Glutamatergic neuron (in vitro differentiated cells): ENCODE data around the gene NR2F1-AS1. TPM values are rescaled to one million over a fixed set of nuclear protein-coding genes. Genes with fewer than 3 reads are reported as not detected.
"Not testable (repeated sequence)": the region's sequence is repeated elsewhere in the genome, so short reads cannot be mapped to it uniquely, and the experiment has no call there.

Experiments
- DNase-seq: peaks from one replicate; pipeline ENCODE4 v3.0.0; 2022
- H3K27ac Mint-ChIP-seq: one replicate; pipeline ENCODE4 v1.8.0; 2020; ENCODE audit warnings: mild to moderate bottlenecking, mixed read lengths, inconsistent platforms; ENCODE audit not compliant: unreplicated experiment
- H3K27me3 Mint-ChIP-seq: one replicate; pipeline ENCODE4 v1.8.0; 2020; ENCODE audit warnings: mild to moderate bottlenecking, moderate library complexity, mixed read lengths, inconsistent platforms; ENCODE audit not compliant: unreplicated experiment
- H3K36me3 Mint-ChIP-seq: one replicate; pipeline ENCODE4 v1.8.0; 2020; ENCODE audit warnings: mild to moderate bottlenecking, mixed read lengths, inconsistent platforms; ENCODE audit not compliant: unreplicated experiment
- H3K4me1 Mint-ChIP-seq: one replicate; pipeline ENCODE4 v1.8.0; 2020; ENCODE audit warnings: mild to moderate bottlenecking, low read depth, mixed read lengths, inconsistent platforms; ENCODE audit not compliant: unreplicated experiment
- H3K4me3 Mint-ChIP-seq: one replicate; pipeline ENCODE4 v1.8.0; 2020; ENCODE audit warnings: mild to moderate bottlenecking, mixed read lengths, inconsistent platforms; ENCODE audit not compliant: unreplicated experiment
- H3K9me3 Mint-ChIP-seq: one replicate; pipeline ENCODE4 v1.8.0; 2020; ENCODE audit warnings: mild to moderate bottlenecking, moderate library complexity, mixed read lengths, inconsistent platforms; ENCODE audit not compliant: unreplicated experiment
- CTCF ChIP-seq: fragments of 200-600 bp; sonication (generic); IDR thresholded peaks from one replicate; pipeline ENCODE4 v1.5.0; 2021; ENCODE audit not compliant: partially characterized antibody, unreplicated experiment
- total RNA-seq: library from RNA; stranded (reverse); fragmentation: NEBNext Ultra II Directional; extraction: Animal tissue kit (Norgen Biotek cat#: 25700); gene quantifications from one replicate; pipeline ENCODE4 v1.2.1, GENCODE V29; 2021; ENCODE audit not compliant: unreplicated experiment

NR2F1-AS1 gene
- total RNA-seq, 1 donor from 2014 or later, result 0.39 TPM

- no peak for TF ChIP-seq CTCF
- no peak for DNase-seq
- H3K27me3 Mint-ChIP-seq, result no peaks in the 10 kb centered on the region
- no peaks in the 10 kb centered on the region for H3K36me3 Mint-ChIP-seq
- no peaks in the 10 kb centered on the region for H3K9me3 Mint-ChIP-seq
- H3K4me3 Mint-ChIP-seq, result no peak overlapping the region
- H3K27ac Mint-ChIP-seq, result no peak overlapping the region
- no peaks in the 10 kb centered on the region for H3K4me1 Mint-ChIP-seq
These were observed 70.2 kb downstream of the NR2F1-AS1 start for GRCh38 chr5:93510626-93511380.

- not testable (repeated sequence) for H3K4me3 Mint-ChIP-seq, H3K36me3 Mint-ChIP-seq, H3K9me3 Mint-ChIP-seq, H3K27ac Mint-ChIP-seq, H3K4me1 Mint-ChIP-seq, H3K27me3 Mint-ChIP-seq, DNase-seq
These were observed 75.5 kb downstream of the NR2F1-AS1 start for GRCh38 chr5:93505553-93505952.

GRCh38 chr5:93503598-93504067, 77.4 kb downstream of the NR2F1-AS1 start:
- Mint-ChIP-seq H3K27ac (no peak overlapping the region), H3K9me3 (no peaks in the 10 kb centered on the region), H3K27me3 (no peaks in the 10 kb centered on the region), H3K4me3 (no peak overlapping the region), H3K36me3 (no peaks in the 10 kb centered on the region), H3K4me1 (no peaks in the 10 kb centered on the region)
- TF ChIP-seq CTCF, result no peak
- no peak for DNase-seq

GRCh38 chr5:93497096-93497495, 83.9 kb downstream of the NR2F1-AS1 start:
- no peak overlapping the region for H3K4me3 Mint-ChIP-seq
- no peaks in the 10 kb centered on the region for H3K27me3 Mint-ChIP-seq
- H3K27ac Mint-ChIP-seq, result no peak overlapping the region
- DNase-seq, result no peak
- H3K4me1 Mint-ChIP-seq, result no peaks in the 10 kb centered on the region
- no peaks in the 10 kb centered on the region for H3K36me3 Mint-ChIP-seq
- no peaks in the 10 kb centered on the region for H3K9me3 Mint-ChIP-seq
- TF ChIP-seq CTCF, result no peak

- H3K27me3 Mint-ChIP-seq, result peaks cover 2% of the 10 kb centered on the region
- no peak overlapping the region for H3K4me3 Mint-ChIP-seq
- no peaks in the 10 kb centered on the region for H3K36me3 Mint-ChIP-seq
- no peak overlapping the region for H3K27ac Mint-ChIP-seq
- TF ChIP-seq CTCF, result no peak
- DNase-seq, result no peak
- no peaks in the 10 kb centered on the region for H3K9me3 Mint-ChIP-seq
- H3K4me1 Mint-ChIP-seq, result no peaks in the 10 kb centered on the region
These were observed 101.0 kb downstream of the NR2F1-AS1 start for GRCh38 chr5:93479982-93480509.
